Retinal pigment epithelial cell (primary cell): ENCODE results near the gene RASSF7.
A peak's percentile ranks its signal among the peaks of the same experiment; 100 is the strongest.

Source experiments
- DNase-seq: peaks from one replicate; pipeline ENCODE4 v3.0.0-alpha.2; 2010; ENCODE audit warnings: low read depth
- H3K4me3 ChIP-seq: 2 replicates; pipeline ENCODE4 v1.5.1; 2011; ENCODE audit warnings: mild to moderate bottlenecking, low read length, control low read depth, moderate library complexity
- CTCF ChIP-seq: conservative IDR thresholded peaks from 2 replicates; pipeline ENCODE4 v1.5.1; 2011; ENCODE audit warnings: low read depth, low read length, control low read depth, inconsistent platforms

RASSF7 gene

GRCh38 chr11:553988-554340, 6.8 kb upstream of the RASSF7 start:
- no peak overlapping the region for H3K4me3 ChIP-seq
- no peak for DNase-seq
- no peak for TF ChIP-seq CTCF

GRCh38 chr11:554428-555226, 6.1 kb upstream of the RASSF7 start:
- H3K4me3 ChIP-seq, result no peak overlapping the region
- no peak for DNase-seq
- peak; percentile 56 for TF ChIP-seq CTCF

- no peak for TF ChIP-seq CTCF
- no peak for DNase-seq
- H3K4me3 ChIP-seq, result peak overlapping the region; percentile 26
Observed at GRCh38 chr11:555227-555779, 5.5 kb upstream of the RASSF7 start.

GRCh38 chr11:555780-556661, 4.7 kb upstream of the RASSF7 start:
- TF ChIP-seq CTCF, result no peak
- H3K4me3 ChIP-seq, result no peak overlapping the region
- DNase-seq, result no peak

GRCh38 chr11:556662-557256, 4.0 kb upstream of the RASSF7 start:
- DNase-seq, result no peak
- TF ChIP-seq CTCF, result no peak
- no peak overlapping the region for H3K4me3 ChIP-seq

GRCh38 chr11:557328-558132, 3.2 kb upstream of the RASSF7 start:
- DNase-seq, result no peak
- H3K4me3 ChIP-seq, result no peak overlapping the region
- no peak for TF ChIP-seq CTCF
